Activated CD8-positive, alpha-beta T cell treated with anti-CD3 and anti-CD28 coated beads for 36 hours (primary cell): ENCODE measurements around the gene RAD51B. TPM values are rescaled to one million over a fixed set of nuclear protein-coding genes. Genes with fewer than 3 reads are reported as not detected.

Experiments used
- ATAC-seq: fragments of 200-7000 bp; cut with Tn5 transposase; one replicate; pipeline ENCODE4 v1.10.0; 2021; ENCODE audit warnings: mild to moderate bottlenecking, moderate library complexity
- CTCF ChIA-PET: fragments of 350-600 bp; sonication (Branson Sonifier 250); formaldehyde crosslinking; loops from one replicate; lab custom pipeline; 2021; ENCODE audit warnings: antibody characterized with exemption; lab: Charles Lee
- POLR2A ChIA-PET: fragments of 350-600 bp; sonication (Branson Sonifier 250); formaldehyde crosslinking; loops from one replicate; lab custom pipeline; 2021; ENCODE audit warnings: antibody characterized with exemption; lab: Charles Lee
- DNase-seq: peaks from one replicate; pipeline ENCODE4 v3.0.0-alpha.2; 2020
- H3K27ac Mint-ChIP-seq: one replicate; pipeline ENCODE4 v1.8.0; 2021; ENCODE audit warnings: mild to moderate bottlenecking, mixed read lengths
- H3K27me3 Mint-ChIP-seq: one replicate; pipeline ENCODE4 v1.8.0; 2021; ENCODE audit warnings: mixed read lengths
- H3K36me3 Mint-ChIP-seq: one replicate; pipeline ENCODE4 v1.8.0; 2021; ENCODE audit warnings: low read depth, mixed read lengths
- H3K4me1 Mint-ChIP-seq: one replicate; pipeline ENCODE4 v1.8.0; 2021; ENCODE audit warnings: low read depth, mixed read lengths
- H3K4me3 Mint-ChIP-seq: one replicate; pipeline ENCODE4 v1.8.0; 2021; ENCODE audit warnings: mild to moderate bottlenecking, moderate library complexity, mixed read lengths
- H3K9me3 Mint-ChIP-seq: one replicate; pipeline ENCODE4 v1.8.0; 2021; ENCODE audit warnings: mixed read lengths
- intact Hi-C: fragments of 100-400 bp; cut with micrococcal nuclease; formaldehyde crosslinking; loops from one replicate; pipeline ENCODE4 v1.10.0; 2022
- total RNA-seq, 2 experiments: library from RNA; stranded (reverse); gene quantifications; one replicate each; pipeline ENCODE4 v1.2.3, GENCODE V29; 2021
- TF ChIP-seq, protein P1 (sequence below): fragments of 200-600 bp; IDR thresholded peaks from one replicate; pipeline ENCODE4 v1.8.0; 2022; ENCODE audit warnings: antibody characterized with exemption, mild to moderate bottlenecking

RAD51B gene
- total RNA-seq, 2 experiments from 2014 or later: 38.2 to 40.6 TPM

DNA sequence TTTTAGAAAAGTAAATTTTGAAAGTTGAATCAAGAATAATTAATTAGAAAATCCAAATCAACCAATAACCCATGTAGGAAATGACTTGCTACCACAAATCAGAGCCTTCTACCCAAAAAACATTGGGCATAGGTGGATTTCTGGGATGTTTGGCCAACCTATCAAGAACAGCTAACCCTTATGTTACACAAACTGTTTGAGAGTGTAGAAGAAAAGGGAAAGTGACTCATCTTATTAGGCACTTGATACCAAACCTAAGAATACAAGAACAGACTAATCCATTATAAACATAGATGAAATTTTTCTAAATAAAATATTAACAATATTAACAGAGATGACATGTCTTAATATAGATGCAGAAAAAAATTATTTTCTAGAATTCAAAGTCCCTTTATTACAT is 712.9 kb downstream of the RAD51B start:
- intact Hi-C loops: no loop called here
- Mint-ChIP-seq H3K4me1 (peaks cover 4% of the 10 kb centered on the region), H3K9me3 (peaks cover 23% of the 10 kb centered on the region), H3K27ac (no peak overlapping the region), H3K27me3 (no peaks in the 10 kb centered on the region), H3K4me3 (no peak overlapping the region), H3K36me3 (peaks cover 9% of the 10 kb centered on the region)
- POLR2A ChIA-PET: no interaction called here
- CTCF ChIA-PET: no interaction called here
- no peak for ATAC-seq
- DNase-seq: no peak
- TF ChIP-seq, protein P1, sequence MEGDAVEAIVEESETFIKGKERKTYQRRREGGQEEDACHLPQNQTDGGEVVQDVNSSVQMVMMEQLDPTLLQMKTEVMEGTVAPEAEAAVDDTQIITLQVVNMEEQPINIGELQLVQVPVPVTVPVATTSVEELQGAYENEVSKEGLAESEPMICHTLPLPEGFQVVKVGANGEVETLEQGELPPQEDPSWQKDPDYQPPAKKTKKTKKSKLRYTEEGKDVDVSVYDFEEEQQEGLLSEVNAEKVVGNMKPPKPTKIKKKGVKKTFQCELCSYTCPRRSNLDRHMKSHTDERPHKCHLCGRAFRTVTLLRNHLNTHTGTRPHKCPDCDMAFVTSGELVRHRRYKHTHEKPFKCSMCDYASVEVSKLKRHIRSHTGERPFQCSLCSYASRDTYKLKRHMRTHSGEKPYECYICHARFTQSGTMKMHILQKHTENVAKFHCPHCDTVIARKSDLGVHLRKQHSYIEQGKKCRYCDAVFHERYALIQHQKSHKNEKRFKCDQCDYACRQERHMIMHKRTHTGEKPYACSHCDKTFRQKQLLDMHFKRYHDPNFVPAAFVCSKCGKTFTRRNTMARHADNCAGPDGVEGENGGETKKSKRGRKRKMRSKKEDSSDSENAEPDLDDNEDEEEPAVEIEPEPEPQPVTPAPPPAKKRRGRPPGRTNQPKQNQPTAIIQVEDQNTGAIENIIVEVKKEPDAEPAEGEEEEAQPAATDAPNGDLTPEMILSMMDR: no peak

DNA sequence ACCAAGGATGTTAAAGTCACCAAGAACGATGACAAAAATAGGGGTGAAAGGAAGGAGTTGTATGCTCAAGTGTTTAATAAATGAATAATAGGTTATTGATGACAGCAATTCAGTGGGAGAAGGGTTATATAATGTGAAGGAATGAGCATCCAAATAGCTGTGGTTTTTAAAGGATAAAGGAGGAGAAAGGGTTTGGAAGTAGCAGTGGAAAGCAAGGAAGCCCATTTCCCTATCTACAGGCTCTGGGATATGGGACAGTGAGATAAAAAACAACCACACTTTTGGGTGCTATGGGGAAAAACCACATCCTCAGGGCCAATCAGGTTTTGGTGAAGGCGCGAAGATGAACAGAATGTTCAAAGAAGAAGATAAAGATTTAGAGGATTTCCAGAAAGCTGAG is 714.7 kb downstream of the RAD51B start:
- Mint-ChIP-seq H3K4me1 (peaks cover 2% of the 10 kb centered on the region), H3K9me3 (peaks cover 19% of the 10 kb centered on the region), H3K4me3 (no peak overlapping the region), H3K27ac (no peak overlapping the region), H3K27me3 (no peaks in the 10 kb centered on the region), H3K36me3 (peaks cover 9% of the 10 kb centered on the region)
- POLR2A ChIA-PET: no interaction called here
- CTCF ChIA-PET: no interaction called here
- intact Hi-C loops: no loop called here
- ATAC-seq (no peak), DNase-seq (no peak)
- TF ChIP-seq, protein P1: no peak

DNA sequence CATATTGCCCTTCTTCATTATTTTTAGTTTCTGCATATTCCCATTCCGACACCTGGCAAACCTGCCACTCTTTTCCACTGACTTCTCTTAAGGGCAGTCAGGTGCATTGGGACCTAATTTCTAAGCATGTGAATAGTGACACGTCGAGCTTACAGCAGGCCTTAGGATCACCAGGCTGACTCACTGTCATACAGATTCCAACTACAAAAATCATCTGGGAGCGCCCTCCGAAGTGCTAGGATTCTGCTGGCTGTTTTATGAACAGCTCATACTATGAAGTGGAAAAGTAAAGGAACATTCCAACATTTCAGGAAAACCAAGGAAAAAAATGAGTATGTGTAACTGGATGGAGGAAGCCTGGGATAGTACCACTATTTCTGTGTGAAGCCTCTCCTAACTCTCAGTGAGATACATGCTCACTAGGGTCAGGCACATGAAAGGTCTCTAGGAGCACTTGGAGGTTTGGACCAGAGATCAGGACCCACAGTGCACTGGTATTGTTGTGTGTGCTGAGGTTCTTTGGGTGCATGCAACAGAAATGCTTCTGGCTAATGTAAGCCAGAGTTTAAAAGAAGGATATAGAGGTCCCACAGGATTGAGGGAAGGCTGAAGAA is 715.9 kb downstream of the RAD51B start:
- CTCF ChIA-PET: no interaction called here
- H3K27ac Mint-ChIP-seq: no peak overlapping the region
- TF ChIP-seq, protein P1: no peak

DNA sequence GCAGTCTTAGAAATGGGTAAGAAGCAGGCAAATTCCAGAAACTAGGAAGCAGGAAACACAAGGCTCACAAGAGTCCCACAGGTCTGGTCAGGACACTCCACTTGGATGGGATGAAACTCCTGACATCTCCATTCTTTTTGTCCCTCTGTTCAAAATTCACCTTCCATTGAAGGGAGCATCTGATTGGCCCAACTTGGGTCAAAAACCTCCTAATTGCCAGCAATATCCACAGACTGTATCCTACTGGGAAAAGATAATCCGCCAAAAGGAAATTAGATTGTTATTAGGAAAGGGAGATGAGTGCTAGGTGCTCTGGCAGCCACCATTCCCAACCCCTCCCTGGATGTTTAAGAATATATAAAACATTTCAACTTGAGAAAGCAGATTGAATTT is 716.4 kb downstream of the RAD51B start:
- intact Hi-C loops: no loop called here
- ChIA-PET CTCF (no interaction called here), POLR2A (no interaction called here)
- Mint-ChIP-seq H3K4me3 (no peak overlapping the region), H3K4me1 (peaks cover 2% of the 10 kb centered on the region), H3K36me3 (peaks cover under 1% of the 10 kb centered on the region), H3K27me3 (no peaks in the 10 kb centered on the region), H3K9me3 (peaks cover 7% of the 10 kb centered on the region), H3K27ac (no peak overlapping the region)
- ATAC-seq: no peak
- DNase-seq: no peak
- TF ChIP-seq, protein P1: no peak

More for the DNA sequence above, 715.9 kb downstream of the RAD51B start:
- Mint-ChIP-seq H3K9me3 (peaks cover 9% of the 10 kb centered on the region), H3K27me3 (no peaks in the 10 kb centered on the region), H3K4me1 (peaks cover 2% of the 10 kb centered on the region), H3K36me3 (peaks cover 3% of the 10 kb centered on the region), H3K4me3 (no peak overlapping the region)
- ATAC-seq (no peak), DNase-seq (no peak)
- POLR2A ChIA-PET: no interaction called here
- intact Hi-C loops: no loop called here

DNA sequence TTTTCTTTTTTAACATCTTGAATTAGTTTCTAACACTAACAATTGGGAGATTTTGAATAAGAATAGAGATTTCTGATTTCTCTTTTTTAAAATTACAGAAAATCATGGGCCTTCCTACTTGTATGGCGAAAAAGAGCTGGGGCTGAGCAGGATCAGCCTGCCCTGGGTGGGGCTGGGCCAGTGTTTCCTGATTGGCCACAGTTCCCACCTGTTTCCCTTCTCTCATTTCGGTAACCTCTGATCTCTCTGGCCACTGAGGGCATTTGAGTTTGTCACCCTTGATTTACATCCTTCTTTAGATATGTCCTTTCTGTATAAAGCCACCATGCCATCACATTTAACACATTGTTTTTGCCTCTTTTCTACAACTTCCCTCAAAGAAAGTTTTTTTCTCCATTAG is 719.1 kb downstream of the RAD51B start:
- no peaks in the 10 kb centered on the region for H3K36me3 Mint-ChIP-seq
- no peaks in the 10 kb centered on the region for H3K27me3 Mint-ChIP-seq
- ChIA-PET CTCF (interaction anchor here (0.6 to 0.7 kb wide), 2 partner anchors 87 to 545 kb away, joined by 3 to 4 read pairs; no protein-coding TSS in a partner anchor), POLR2A (no interaction called here)
- TF ChIP-seq, protein P1: no peak
- no peak overlapping the region for H3K4me3 Mint-ChIP-seq
- ATAC-seq: no peak
- H3K27ac Mint-ChIP-seq: no peak overlapping the region
- no peaks in the 10 kb centered on the region for H3K9me3 Mint-ChIP-seq
- no peak for DNase-seq
- peaks cover 2% of the 10 kb centered on the region for H3K4me1 Mint-ChIP-seq
- intact Hi-C loops: no loop called here
